Mesenchymal stem cell (in vitro differentiated cells and primary cell): ENCODE measurements around the gene TMEM52.
A peak's percentile ranks its signal among the peaks of the same experiment; 100 is the strongest.

ENCODE experiments used
- DNase-seq: peaks from one replicate; pipeline ENCODE4 v3.0.0-alpha.2; 2013
- H2AFZ ChIP-seq: one replicate; pipeline ENCODE4 v1.6.1; 2013; ENCODE audit warnings: low read depth, mild to moderate bottlenecking, control low read depth, inconsistent platforms, low read length, moderate library complexity
- H2AK5ac ChIP-seq: 2 replicates; pipeline ENCODE4 v1.6.1; 2013; ENCODE audit warnings: low read length, moderate library complexity, mild to moderate bottlenecking, inconsistent platforms; ENCODE audit not compliant: severe bottlenecking
- H2BK120ac ChIP-seq: one replicate; pipeline ENCODE4 v1.6.1; 2013; ENCODE audit warnings: low read depth, mild to moderate bottlenecking, inconsistent platforms, low read length, moderate library complexity
- H2BK12ac ChIP-seq, 2 experiments: one replicate each; pipeline ENCODE4 v1.6.1; 2013; ENCODE audit warnings: inconsistent platforms in 2 of 2, low read length in 2 of 2, mild to moderate bottlenecking in 2 of 2, moderate library complexity in 2 of 2, control low read depth in 1 of 2
- H2BK15ac ChIP-seq: one replicate; pipeline ENCODE4 v1.6.1; 2013; ENCODE audit warnings: mild to moderate bottlenecking, low read depth, inconsistent platforms; ENCODE audit not compliant: poor library complexity, severe bottlenecking
- H2BK5ac ChIP-seq: 2 replicates; pipeline ENCODE4 v1.6.1; 2013; ENCODE audit warnings: low read depth, mild to moderate bottlenecking, low read length, control low read depth, inconsistent platforms; ENCODE audit not compliant: poor library complexity, severe bottlenecking
- H3K14ac ChIP-seq, 2 experiments: one replicate each; pipeline ENCODE4 v1.6.1; 2013; ENCODE audit warnings: inconsistent platforms in 2 of 2, low read length in 2 of 2, control low read depth in 1 of 2, mild to moderate bottlenecking in 1 of 2, moderate library complexity in 1 of 2
- H3K18ac ChIP-seq, 2 experiments: one replicate each; pipeline ENCODE4 v1.6.1; 2013; ENCODE audit warnings: inconsistent platforms in 2 of 2, low read length in 2 of 2, control low read depth in 1 of 2, low read depth in 1 of 2, mild to moderate bottlenecking in 1 of 2
- H3K23ac ChIP-seq, 2 experiments: one replicate each; pipeline ENCODE4 v1.6.1; 2013; ENCODE audit warnings: inconsistent platforms in 2 of 2, low read length in 2 of 2, mild to moderate bottlenecking in 2 of 2, moderate library complexity in 2 of 2, control low read depth in 1 of 2
- H3K27ac ChIP-seq: 2 replicates; pipeline ENCODE4 v1.5.1; 2013; ENCODE audit warnings: mild to moderate bottlenecking, moderate library complexity, low read length, control low read depth, inconsistent platforms; ENCODE audit not compliant: poor library complexity, severe bottlenecking
- H3K27me3 ChIP-seq, 2 experiments: 2 replicates each; pipeline versions ENCODE4 v1.6.1 to v1.7.0; 2013; ENCODE audit warnings: low read length in 2 of 2, mild to moderate bottlenecking in 2 of 2, moderate library complexity in 2 of 2, control low read depth in 1 of 2, inconsistent platforms in 1 of 2; ENCODE audit not compliant: control insufficient read depth in 1 of 2, insufficient read depth in 1 of 2
- H3K36me3 ChIP-seq, 2 experiments: 2 replicates each; pipeline versions ENCODE4 v1.6.1 to v1.7.0; 2013; ENCODE audit warnings: low read length in 2 of 2, control low read depth in 1 of 2, inconsistent platforms in 1 of 2, low read depth in 1 of 2, mild to moderate bottlenecking in 1 of 2; ENCODE audit not compliant: insufficient read depth in 2 of 2, control insufficient read depth in 1 of 2
- H3K4ac ChIP-seq, 2 experiments: one replicate each; pipeline ENCODE4 v1.6.1; 2013; ENCODE audit warnings: inconsistent platforms in 2 of 2, low read length in 2 of 2, mild to moderate bottlenecking in 2 of 2, moderate library complexity in 2 of 2, control low read depth in 1 of 2, low read depth in 1 of 2
- H3K4me1 ChIP-seq: 2 replicates; pipeline ENCODE4 v1.6.1; 2013; ENCODE audit warnings: low read depth, low read length, control low read depth; ENCODE audit not compliant: control insufficient read depth, insufficient read depth
- H3K4me2 ChIP-seq: 2 replicates; pipeline ENCODE4 v1.6.1; 2013; ENCODE audit warnings: low read length, mild to moderate bottlenecking, inconsistent platforms; ENCODE audit not compliant: poor library complexity, severe bottlenecking
- H3K4me3 ChIP-seq, 2 experiments: 2 replicates each; pipeline versions ENCODE4 v1.5.1 to v1.7.0; 2013; ENCODE audit warnings: low read length in 2 of 2, mild to moderate bottlenecking in 2 of 2, control low read depth in 1 of 2, low read depth in 1 of 2; ENCODE audit not compliant: insufficient read depth in 1 of 2
- H3K79me1 ChIP-seq: replicated peaks from 2 replicates; pipeline ENCODE4 v1.6.1; 2013; ENCODE audit warnings: mild to moderate bottlenecking, control low read depth, low read length, inconsistent platforms; ENCODE audit not compliant: poor library complexity, severe bottlenecking
- H3K9ac ChIP-seq: 2 replicates; pipeline ENCODE4 v1.7.0; 2013; ENCODE audit warnings: mild to moderate bottlenecking, low read length, moderate library complexity
- H3K9me3 ChIP-seq: 2 replicates; pipeline ENCODE4 v1.7.0; 2013; ENCODE audit warnings: mild to moderate bottlenecking, low read length; ENCODE audit not compliant: control insufficient read depth
- H4K8ac ChIP-seq: one replicate; pipeline ENCODE4 v1.6.1; 2013; ENCODE audit warnings: inconsistent platforms, mild to moderate bottlenecking, low read length, moderate library complexity
- H4K91ac ChIP-seq: one replicate; pipeline ENCODE4 v1.6.1; 2013; ENCODE audit warnings: mild to moderate bottlenecking, low read length, inconsistent platforms
- WGBS: methylation state at CpG from one replicate; pipeline ENCODE4 v1.1.7; 2013; ENCODE audit warnings: mixed read lengths; 5-methylcytosine and 5-hydroxymethylcytosine counted together

Gene TMEM52

DNA sequence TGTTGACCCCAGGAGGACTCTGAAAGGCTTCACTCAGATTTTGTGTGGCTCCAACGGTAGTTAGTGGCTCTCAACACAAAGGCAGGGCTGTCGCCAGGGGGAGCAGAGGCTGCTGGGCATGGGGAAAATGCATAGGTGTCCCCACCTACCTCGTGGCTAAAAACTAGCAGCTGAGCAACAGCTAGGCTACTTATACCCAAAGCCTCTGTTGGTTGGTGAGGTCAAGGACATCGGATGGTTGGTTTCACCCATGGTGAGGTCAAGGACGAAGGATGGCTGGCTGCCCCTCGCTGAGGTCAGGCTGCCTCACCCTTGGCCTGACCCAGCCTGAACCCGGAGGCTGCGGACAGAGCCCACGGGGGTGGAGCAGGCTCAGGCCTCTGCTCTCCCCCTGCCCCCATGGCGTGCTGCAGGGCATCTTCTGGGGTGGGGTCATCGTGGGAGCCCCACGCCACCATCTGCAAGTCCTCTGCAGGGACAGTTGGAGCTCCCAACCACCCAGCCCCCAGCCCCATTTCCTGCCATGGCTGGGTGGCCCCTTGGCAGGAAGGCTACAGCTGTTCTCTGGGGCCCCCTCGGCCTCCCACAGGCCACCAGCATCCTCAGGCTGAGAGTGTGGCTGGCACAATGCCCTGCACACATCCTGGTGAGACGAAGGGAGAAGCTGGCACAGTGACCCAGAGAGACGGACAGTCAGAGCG is 19.7 kb downstream of the TMEM52 start:
- Histone ChIP-seq H4K91ac (no peak overlapping the region), H2AFZ (no peak overlapping the region), H3K79me1 (peaks cover 5% of the 10 kb centered on the region), H3K18ac (no peak overlapping the region), H3K4me1 (peaks cover 13% of the 10 kb centered on the region), H2BK5ac (no peak overlapping the region), H3K36me3 (no peaks in the 10 kb centered on the region), H3K9ac (no peak overlapping the region), H3K4me3 (no peak overlapping the region), H3K4ac (no peak overlapping the region), H2BK120ac (no peak overlapping the region), H3K14ac (no peak overlapping the region), H3K27me3 (peaks cover 0 to 11% of the 10 kb centered on the region in 2 experiments), H3K4me2 (no peak overlapping the region), H4K8ac (no peak overlapping the region), H2AK5ac (no peak overlapping the region), H3K23ac (no peak overlapping the region), H2BK15ac (no peak overlapping the region), H3K27ac (no peak overlapping the region), H2BK12ac (no peak overlapping the region), H3K9me3 (no peaks in the 10 kb centered on the region)
- DNase-seq: no peak
- 75% methylated on average over 13 of the region's 16 CpGs for WGBS

DNA sequence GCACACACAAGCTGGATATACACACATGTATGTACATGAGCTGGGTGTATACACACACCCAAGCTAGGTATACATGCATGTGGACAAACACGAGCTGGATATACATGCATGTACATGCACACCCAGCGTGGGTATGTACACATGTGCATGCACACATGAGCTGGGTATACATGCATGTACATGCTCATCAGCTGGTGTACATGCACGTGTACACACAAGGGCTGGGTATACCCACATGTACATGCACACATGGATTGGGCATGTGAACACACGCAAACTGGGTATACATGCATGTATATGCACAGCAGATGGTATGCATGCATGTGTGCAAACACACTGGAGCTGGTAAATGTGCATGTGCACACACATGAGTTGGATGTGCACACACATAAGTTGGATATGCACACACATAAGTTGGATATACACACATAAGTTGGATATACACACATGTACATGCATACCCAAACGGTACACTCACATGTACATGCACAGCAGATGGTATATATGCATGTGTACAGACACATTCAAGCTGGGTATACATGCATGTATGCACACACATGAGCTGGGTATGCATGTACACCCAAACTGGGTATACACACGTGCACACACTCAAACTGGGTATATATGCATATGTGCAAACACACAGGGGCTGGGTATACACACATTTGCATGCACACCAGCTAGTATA is 20.7 kb downstream of the TMEM52 start:
- H3K4me1 ChIP-seq: peaks cover 19% of the 10 kb centered on the region
- H3K36me3 ChIP-seq: peaks cover 0 to 3% of the 10 kb centered on the region in 2 experiments
- peaks cover 0 to 11% of the 10 kb centered on the region in 2 experiments for H3K27me3 ChIP-seq
- H3K23ac ChIP-seq: no peak overlapping the region
- 88% methylated on average over 6 of the region's 6 CpGs for WGBS
- H3K14ac ChIP-seq: no peak overlapping the region
- no peak overlapping the region for H2BK15ac ChIP-seq
- no peak overlapping the region for H2BK12ac ChIP-seq
- peaks cover 8% of the 10 kb centered on the region for H3K79me1 ChIP-seq
- no peak overlapping the region for H2AFZ ChIP-seq
- H4K91ac ChIP-seq: peak overlapping the region; percentile 44
- no peak overlapping the region for H3K27ac ChIP-seq
- H3K4me3 ChIP-seq: no peak overlapping the region
- H3K9ac ChIP-seq: no peak overlapping the region
- H3K4ac ChIP-seq: no peak overlapping the region
- H2BK120ac ChIP-seq: no peak overlapping the region
- no peak overlapping the region for H2AK5ac ChIP-seq
- DNase-seq: no peak
- no peak overlapping the region for H4K8ac ChIP-seq
- no peak overlapping the region for H3K18ac ChIP-seq
- no peak overlapping the region for H2BK5ac ChIP-seq
- no peak overlapping the region for H3K4me2 ChIP-seq
- H3K9me3 ChIP-seq: no peaks in the 10 kb centered on the region

DNA sequence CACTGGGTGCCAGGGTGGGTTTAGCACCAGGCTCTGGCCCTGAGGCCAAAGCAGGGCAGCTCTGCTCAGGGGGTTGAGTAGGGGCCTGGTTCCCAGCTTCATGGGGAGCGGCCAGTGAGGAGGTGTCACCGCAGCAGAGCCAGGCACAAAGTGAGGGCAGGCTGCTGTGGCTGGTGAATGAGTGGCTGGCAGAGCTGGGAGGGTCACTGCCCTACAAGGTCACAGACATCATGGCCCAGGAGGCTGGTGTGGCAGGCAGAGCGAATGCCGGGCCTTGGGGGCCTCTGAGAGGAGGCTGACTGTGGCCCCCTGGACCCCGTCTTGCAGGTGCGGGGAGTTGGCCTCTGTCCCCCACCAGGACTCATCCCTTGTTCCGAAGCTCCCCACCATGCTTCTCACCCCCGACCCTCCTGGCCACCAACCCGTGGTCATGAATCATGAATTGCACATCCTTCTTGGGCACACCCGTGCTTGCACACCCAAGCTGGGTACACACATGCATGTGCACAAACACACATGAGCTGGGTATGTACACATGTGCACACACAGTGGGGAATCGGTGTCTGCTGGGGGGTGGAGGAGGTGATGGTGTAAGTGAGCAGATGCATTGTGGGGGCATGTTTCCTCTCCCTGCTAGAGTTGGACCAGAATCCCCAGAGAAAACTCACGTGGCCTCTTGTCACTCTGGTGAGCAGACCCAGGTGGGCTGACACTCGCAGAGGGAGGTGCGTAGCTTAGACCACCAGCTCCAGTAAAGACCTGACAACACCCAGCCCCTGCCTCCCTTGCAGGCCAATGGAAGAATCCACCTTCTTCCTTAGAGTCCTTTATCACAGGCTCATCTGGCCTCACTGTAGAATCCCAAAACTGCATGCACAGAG is 23.4 kb downstream of the TMEM52 start:
- H2AK5ac ChIP-seq: no peak overlapping the region
- H3K4me3 ChIP-seq: no peak overlapping the region
- H2BK5ac ChIP-seq: no peak overlapping the region
- H3K4ac ChIP-seq: no peak overlapping the region
- peaks cover 0 to 11% of the 10 kb centered on the region in 2 experiments for H3K27me3 ChIP-seq
- H4K91ac ChIP-seq: peak overlapping the region; percentile 12
- H3K36me3 ChIP-seq: peaks cover 0 to 11% of the 10 kb centered on the region in 2 experiments
- peak overlapping the region in 1 of 2 experiments; percentile 13 for H3K14ac ChIP-seq
- no peak overlapping the region for H3K27ac ChIP-seq
- H3K4me1 ChIP-seq: peaks cover 33% of the 10 kb centered on the region
- 90% methylated on average over 14 of the region's 14 CpGs for WGBS
- H3K18ac ChIP-seq: no peak overlapping the region
- H2BK12ac ChIP-seq: no peak overlapping the region
- DNase-seq: no peak
- H3K23ac ChIP-seq: no peak overlapping the region
- peaks cover 20% of the 10 kb centered on the region for H3K79me1 ChIP-seq
- no peak overlapping the region for H3K4me2 ChIP-seq
- no peak overlapping the region for H2AFZ ChIP-seq
- H3K9me3 ChIP-seq: no peaks in the 10 kb centered on the region
- H2BK120ac ChIP-seq: no peak overlapping the region
- no peak overlapping the region for H3K9ac ChIP-seq
- H4K8ac ChIP-seq: no peak overlapping the region
- no peak overlapping the region for H2BK15ac ChIP-seq

DNA sequence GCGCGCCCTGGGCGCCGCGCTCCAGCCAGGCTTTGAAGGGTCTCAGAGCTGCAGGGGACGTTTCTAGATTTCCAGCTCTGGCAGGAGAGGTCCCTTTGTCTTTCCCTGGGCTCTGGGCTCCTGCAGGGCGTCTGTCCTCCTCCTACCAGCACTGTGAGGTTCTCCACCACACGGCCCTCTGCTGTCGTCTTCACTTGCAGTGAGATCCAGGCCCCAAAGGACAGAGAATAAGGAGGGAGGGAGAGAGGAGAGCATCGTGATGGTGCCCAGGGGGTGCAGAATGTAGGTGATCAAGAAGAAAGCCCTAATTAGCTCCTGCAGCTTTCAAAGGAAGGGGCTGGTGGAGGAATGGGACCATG is 24.0 kb downstream of the TMEM52 start:
- Histone ChIP-seq H3K18ac (no peak overlapping the region), H2BK5ac (no peak overlapping the region), H3K36me3 (peaks cover 0 to 11% of the 10 kb centered on the region in 2 experiments), H3K9ac (peak overlapping the region; percentile 52), H4K8ac (no peak overlapping the region), H3K23ac (no peak overlapping the region), H3K4me1 (peaks cover 33% of the 10 kb centered on the region), H2BK15ac (no peak overlapping the region), H3K79me1 (peaks cover 20% of the 10 kb centered on the region), H3K14ac (no peak overlapping the region), H3K4me2 (no peak overlapping the region), H3K9me3 (no peaks in the 10 kb centered on the region), H3K4ac (no peak overlapping the region), H2BK120ac (no peak overlapping the region), H2AFZ (no peak overlapping the region), H2AK5ac (no peak overlapping the region), H3K4me3 (peak overlapping the region in 1 of 2 experiments; percentile 55), H4K91ac (no peak overlapping the region), H2BK12ac (no peak overlapping the region), H3K27me3 (peaks cover 0 to 11% of the 10 kb centered on the region in 2 experiments), H3K27ac (no peak overlapping the region)
- 58% methylated on average over 10 of the region's 10 CpGs for WGBS
- DNase-seq: no peak
